Adipose tissue (tissue), 3 donors: ENCODE data around the gene NPR3. TPM values are rescaled to one million over a fixed set of nuclear protein-coding genes. Genes with fewer than 3 reads are reported as not detected.
"Not testable (repeated sequence)": the region's sequence is repeated elsewhere in the genome, so short reads cannot be mapped to it uniquely, and the experiment has no call there.

Source experiments
- H3K27ac ChIP-seq: one replicate; pipeline ENCODE4 v1.5.1; 2013; ENCODE audit warnings: low read depth, low read length
- WGBS, 3 donors: extraction: QIAGEN DNeasy Blood & Tissue Kit; methylation state at CpG; one replicate each; pipeline ENCODE4 v1.1.7; 2013; 5-methylcytosine and 5-hydroxymethylcytosine counted together
- polyA plus RNA-seq, 3 donors: library from polyadenylated mRNA; stranded (reverse); fragments of 200-250 nt; gene quantifications; one replicate each; pipeline ENCODE4 v1.2.3, GENCODE V29; 2013
- donor health status: healthy with polysubstance abuse.
- donor health status: Bipolar disorder and iron deficiency.
- donor health status: healthy.

NPR3 gene
- polyA plus RNA-seq, 3 donors: 1.9 to 2.6 (median 2.3) TPM

GRCh38 chr5:32786311-32786710 lies 75.2 kb downstream of the NPR3 start:
- no peak overlapping the region for H3K27ac ChIP-seq
- 62 to 88% (median 84%) methylated on average over 4 of the region's 4 CpGs for WGBS, 3 donors

GRCh38 chr5:32790411-32790951 lies 79.4 kb downstream of the NPR3 start:
- H3K27ac ChIP-seq: no peak overlapping the region
- WGBS, 3 donors: 51 to 77% (median 77%) methylated on average over 2 of the region's 2 CpGs

- no peak overlapping the region for H3K27ac ChIP-seq
- WGBS, 3 donors: 73 to 84% (median 75%) methylated on average over 9 of the region's 9 CpGs
Measured at GRCh38 chr5:32791536-32792243, 80.6 kb downstream of the NPR3 start.

GRCh38 chr5:32794086-32794485 lies 83.0 kb downstream of the NPR3 start:
- WGBS, 3 donors: 73 to 95% (median 92%) methylated on average over 1 of the region's 1 CpG

GRCh38 chr5:32802764-32803163 lies 91.6 kb downstream of the NPR3 start:
- no peak overlapping the region for H3K27ac ChIP-seq
- WGBS, 3 donors: 86 to 92% (median 88%) methylated on average over 7 of the region's 7 CpGs

More at GRCh38 chr5:32794086-32794485, 83.0 kb downstream of the NPR3 start:
- no peak overlapping the region for H3K27ac ChIP-seq

GRCh38 chr5:32803656-32804055 lies 92.5 kb downstream of the NPR3 start:
- no peak overlapping the region for H3K27ac ChIP-seq
- WGBS, 3 donors: 68 to 73% (median 70%) methylated on average over 3 of the region's 3 CpGs

DNA sequence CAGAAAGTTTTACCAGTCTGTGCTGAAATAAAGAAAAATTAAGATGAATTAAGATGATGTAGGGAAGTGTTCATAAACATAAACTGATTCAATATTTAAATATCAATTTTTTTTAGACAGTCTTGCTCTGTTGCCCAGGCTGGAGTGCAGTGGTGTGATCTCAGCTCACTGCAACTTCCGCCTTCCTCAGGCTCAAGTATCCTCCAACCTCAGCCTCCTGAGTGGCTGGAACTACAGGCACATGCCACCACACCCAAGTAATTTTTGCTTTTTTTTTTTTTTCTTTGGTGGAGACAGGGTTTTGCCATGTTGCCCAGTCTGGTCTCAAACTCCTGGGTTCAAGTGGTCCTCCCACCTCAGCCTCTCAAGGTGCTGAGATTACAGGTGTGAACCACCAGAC lies 94.3 kb downstream of the NPR3 start:
- WGBS, 3 donors: 88 to 91% (median 88%) methylated on average over 1 of the region's 1 CpG
- H3K27ac ChIP-seq: not testable (repeated sequence)

GRCh38 chr5:32805971-32806638 lies 95.0 kb downstream of the NPR3 start:
- WGBS, 3 donors: 29 to 37% (median 29%) methylated on average over 6 of the region's 6 CpGs
- no peak overlapping the region for H3K27ac ChIP-seq

GRCh38 chr5:32808783-32809182 lies 97.7 kb downstream of the NPR3 start:
- WGBS, 3 donors: 65 to 82% (median 71%) methylated on average over 1 of the region's 1 CpG

GRCh38 chr5:32810804-32811203 lies 99.7 kb downstream of the NPR3 start:
- WGBS, 3 donors: 50 to 61% (median 57%) methylated on average over 2 of the region's 2 CpGs
- no peak overlapping the region for H3K27ac ChIP-seq

More at GRCh38 chr5:32808783-32809182, 97.7 kb downstream of the NPR3 start:
- H3K27ac ChIP-seq: no peak overlapping the region

- WGBS, 3 donors: 81 to 94% (median 89%) methylated on average over 5 of the region's 5 CpGs
- no peak overlapping the region for H3K27ac ChIP-seq
Measured at GRCh38 chr5:32812399-32812798, 101.3 kb downstream of the NPR3 start.

- H3K27ac ChIP-seq: no peak overlapping the region
Measured at GRCh38 chr5:32814141-32814540, 103.0 kb downstream of the NPR3 start.

- no peak overlapping the region for H3K27ac ChIP-seq
Measured at GRCh38 chr5:32814620-32815019, 103.5 kb downstream of the NPR3 start.

DNA sequence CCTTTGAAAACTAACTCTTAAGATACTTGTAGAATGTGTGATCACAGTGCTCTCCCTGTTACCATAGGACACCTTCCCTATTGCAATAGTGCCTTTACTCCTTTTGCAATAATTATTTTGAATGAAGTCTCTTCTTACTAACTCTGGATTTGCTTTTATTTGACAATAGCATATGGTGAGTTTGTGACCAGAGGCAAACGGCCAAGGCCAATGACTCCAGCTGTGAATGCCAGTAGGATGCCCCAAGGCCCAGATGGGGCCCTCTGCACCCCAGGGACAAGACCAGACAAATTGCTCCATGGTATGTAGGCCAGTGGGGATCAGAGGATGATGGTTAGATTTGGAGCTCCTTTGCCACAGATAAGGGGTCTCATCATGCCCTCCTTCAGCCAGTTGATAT lies 116.9 kb downstream of the NPR3 start:
- no peak overlapping the region for H3K27ac ChIP-seq
- WGBS, 3 donors: 57 to 74% (median 68%) methylated on average over 1 of the region's 1 CpG

- 65 to 86% (median 85%) methylated on average over 2 of the region's 2 CpGs for WGBS, 3 donors
- H3K27ac ChIP-seq: no peak overlapping the region
Measured at GRCh38 chr5:32828492-32828891, 117.4 kb downstream of the NPR3 start.

DNA sequence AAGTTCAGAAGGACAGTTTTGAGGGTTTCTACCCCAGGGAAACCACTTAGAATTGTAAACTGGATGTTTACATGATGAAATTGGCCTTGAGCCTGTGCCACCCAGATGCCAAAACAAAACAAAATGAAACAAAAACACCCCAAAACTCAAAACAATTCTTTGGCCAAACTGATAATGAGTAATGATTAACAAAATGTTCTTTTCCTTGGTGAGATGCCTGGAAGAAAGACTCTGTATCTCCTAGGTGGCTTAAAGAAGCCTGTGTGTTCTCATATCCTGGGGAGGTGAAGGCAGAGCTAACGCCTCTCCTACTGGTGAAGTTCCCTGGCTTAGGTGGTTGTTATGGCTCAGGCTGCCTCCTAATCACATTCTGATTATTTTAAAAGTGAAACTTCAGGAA lies 120.5 kb downstream of the NPR3 start:
- 79 to 86% (median 81%) methylated on average over 1 of the region's 1 CpG for WGBS, 3 donors
- H3K27ac ChIP-seq: no peak overlapping the region

- H3K27ac ChIP-seq: no peak overlapping the region
- WGBS, 3 donors: 54 to 86% (median 68%) methylated on average over 1 of the region's 1 CpG
Measured at GRCh38 chr5:32833127-32833526, 122.0 kb downstream of the NPR3 start.

GRCh38 chr5:32833663-32834062 lies 122.5 kb downstream of the NPR3 start:
- no peak overlapping the region for H3K27ac ChIP-seq

DNA sequence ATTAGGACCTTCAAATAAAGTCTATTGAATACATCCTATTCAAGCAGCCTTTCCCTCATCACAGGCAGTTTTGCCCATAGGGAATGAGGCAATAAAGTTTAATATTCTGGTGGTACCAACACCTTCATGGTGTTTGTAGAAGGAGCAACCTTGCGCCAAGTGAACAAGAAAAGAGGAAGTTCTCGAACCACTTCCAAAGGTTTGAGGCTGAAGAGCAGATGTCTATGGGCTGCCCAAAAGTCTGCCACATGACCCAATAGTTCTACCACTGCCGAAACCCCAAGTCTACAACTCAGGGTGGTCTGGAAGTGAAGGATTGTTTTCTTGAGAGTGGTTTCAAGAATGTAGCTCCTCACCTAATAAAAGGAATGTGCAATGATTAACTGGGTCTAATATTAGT lies 123.1 kb downstream of the NPR3 start:
- no peak overlapping the region for H3K27ac ChIP-seq
- WGBS, 3 donors: 46 to 76% (median 66%) methylated on average over 3 of the region's 3 CpGs

DNA sequence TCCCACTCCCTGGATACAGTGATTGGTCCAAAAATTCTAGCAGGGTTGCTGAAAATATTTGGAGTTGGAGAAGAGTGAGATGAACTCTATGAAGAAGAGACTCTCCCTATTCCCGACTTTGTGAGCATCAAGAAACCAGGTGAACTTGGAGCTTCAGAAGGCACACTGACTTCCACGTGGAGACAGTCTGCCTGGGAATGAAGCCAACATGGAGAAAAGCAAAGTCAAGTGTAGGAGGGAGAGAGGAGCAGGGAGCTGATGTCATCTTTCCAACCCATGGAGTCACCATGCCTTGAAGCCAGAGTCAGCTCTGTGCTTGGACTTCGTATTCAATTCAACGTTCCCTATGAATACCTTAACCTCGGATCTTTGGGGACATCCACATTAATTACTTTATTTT lies 125.1 kb downstream of the NPR3 start:
- H3K27ac ChIP-seq: no peak overlapping the region
- WGBS, 3 donors: 67 to 80% (median 71%) methylated on average over 5 of the region's 5 CpGs
